HG03439 (cell line): ENCODE data around the gene CAAP1.
"Not testable (repeated sequence)": the region's sequence is repeated elsewhere in the genome, so short reads cannot be mapped to it uniquely, and the experiment has no call there.

Experiments used
- ATAC-seq: cut with Tn5 transposase; IDR thresholded peaks from one replicate; pipeline ENCODE4 v1.9.1; 2021; ENCODE audit warnings: mild to moderate bottlenecking, moderate library complexity; ENCODE audit not compliant: unreplicated experiment

Gene CAAP1

DNA sequence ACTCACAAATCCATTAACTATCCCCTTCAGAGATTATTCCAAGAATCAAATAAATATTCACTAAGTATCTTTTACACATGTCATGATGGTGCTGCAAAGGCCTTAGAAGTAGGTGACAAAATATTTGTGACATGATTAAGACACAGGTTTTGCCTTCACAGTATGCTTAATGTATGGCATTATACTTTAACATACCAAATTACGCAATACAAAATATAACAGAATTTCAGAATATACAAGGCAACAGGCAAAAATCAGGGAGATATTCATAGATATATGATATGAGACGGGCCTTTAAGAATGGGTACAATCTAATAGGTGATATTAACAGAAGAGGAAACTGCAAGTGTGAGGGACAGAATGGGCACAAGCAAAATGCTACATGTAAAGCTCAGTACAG is 41.6 kb downstream of the CAAP1 start:
- no peak for ATAC-seq

DNA sequence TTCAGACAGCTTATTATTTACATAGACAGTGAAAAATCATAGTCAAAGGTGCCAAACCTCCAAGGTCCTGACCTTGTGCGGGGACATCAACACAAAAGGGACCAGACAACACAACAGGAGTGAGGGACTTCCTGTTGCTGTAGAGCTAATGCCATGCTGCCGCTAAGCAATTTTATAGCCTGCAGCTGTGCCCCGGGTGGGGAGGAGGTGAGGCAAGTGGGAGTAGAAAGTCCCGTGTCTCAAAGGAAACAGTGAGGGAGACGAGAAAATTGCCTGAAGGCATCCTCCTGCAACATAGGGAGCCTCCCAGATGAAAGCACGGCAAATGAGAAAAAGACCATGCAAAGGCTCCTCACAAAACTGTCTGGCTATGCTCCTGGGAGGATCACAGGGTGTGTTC is 58.8 kb downstream of the CAAP1 start:
- no peak for ATAC-seq

GRCh38 chr9:26828391-26828955 is 64.1 kb downstream of the CAAP1 start:
- not testable (repeated sequence) for ATAC-seq

DNA sequence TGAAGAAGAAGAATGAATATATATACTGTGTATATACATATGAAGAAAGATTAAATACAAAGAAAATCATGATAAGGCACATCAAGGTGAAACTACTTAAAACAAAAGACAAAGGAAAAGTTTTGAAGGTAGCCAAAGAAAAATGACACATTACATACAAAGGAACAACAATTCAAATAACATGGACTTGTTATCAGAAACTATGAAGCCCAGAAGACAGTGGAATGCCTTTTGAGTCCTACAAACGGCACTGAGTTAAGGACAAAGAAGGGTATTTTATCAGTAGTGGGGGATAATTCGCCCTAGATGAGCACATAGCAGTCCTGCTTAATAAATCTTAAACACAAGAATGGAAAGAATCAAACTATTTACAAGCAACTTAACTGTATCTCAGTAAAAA is 77.8 kb downstream of the CAAP1 start:
- no peak for ATAC-seq

DNA sequence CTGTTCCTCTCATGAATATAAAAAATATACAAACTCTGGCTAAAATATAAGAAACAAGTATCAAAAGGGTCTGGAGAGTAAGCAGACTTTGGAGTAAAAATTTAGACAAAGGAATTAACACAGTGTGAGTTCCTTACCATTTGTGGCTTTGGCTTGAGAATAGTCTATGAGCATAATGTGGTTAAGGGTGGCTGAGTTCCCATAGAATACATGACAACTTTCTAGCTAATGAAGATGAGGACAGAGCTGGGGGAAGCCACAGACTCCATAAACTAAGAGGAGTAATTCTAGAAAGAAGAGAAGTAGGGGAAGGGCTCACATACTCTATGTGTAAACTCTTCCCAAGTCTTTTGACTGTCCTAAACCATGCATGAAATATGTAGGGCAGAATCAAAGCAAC is 79.4 kb downstream of the CAAP1 start:
- no peak for ATAC-seq

DNA sequence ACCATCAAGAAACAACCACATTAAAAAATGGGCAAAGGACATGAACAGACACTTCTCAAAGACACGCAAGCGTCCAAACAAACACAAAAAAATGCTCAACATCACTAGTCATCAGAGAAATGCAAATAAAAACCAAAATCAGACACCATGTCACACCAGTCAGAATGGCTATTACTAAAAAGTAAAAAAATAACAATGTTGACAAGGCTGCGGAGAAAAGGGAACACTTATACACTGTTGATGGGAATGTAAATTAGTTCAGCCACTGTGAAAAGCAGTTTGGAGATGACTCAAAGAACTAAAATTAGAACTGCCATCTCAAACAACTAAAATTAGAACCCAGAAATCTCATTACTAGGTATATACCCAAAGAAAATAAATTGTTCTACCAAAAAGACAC is 80.4 kb downstream of the CAAP1 start:
- no peak for ATAC-seq

- ATAC-seq: no peak
Measured at GRCh38 chr9:26811106-26811505, 81.5 kb downstream of the CAAP1 start.

DNA sequence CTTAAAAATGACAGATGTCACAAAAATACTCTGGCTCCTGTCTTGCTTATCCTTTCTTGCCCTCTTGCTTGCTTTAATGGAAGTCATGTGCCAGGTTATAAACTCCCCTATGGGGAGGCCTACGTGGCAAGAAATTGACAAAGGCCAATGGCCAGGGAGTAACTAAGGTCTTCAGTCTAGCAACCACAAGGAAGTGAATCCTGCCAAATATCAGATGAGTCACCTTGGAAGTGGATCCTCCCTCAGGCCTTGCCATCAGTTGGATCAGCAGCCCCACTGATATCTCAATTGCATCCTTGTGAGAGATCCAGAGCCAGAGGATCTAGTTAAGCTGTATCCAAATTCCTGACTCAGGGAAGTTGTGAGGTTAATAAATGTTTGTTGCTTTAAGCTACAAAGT is 82.8 kb downstream of the CAAP1 start:
- no peak for ATAC-seq

DNA sequence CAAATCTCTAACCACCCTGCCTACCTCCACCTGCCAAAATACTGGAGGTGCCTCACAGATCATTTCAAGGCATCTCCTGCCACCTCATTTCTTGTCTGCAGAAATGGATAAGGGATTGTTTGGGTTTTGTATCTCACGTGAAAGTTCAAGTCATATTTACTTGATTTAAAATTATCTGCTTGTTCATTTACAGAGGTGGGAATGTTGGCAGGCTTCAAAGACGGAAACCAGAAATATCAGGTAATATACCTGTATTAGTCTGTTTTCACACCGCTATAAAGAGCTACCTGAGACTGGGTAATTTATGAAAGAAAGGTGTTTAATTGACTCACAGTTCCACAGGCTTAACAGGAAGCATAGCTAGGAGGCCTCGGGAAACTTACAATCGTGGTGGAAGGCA is 85.4 kb downstream of the CAAP1 start:
- no peak for ATAC-seq

DNA sequence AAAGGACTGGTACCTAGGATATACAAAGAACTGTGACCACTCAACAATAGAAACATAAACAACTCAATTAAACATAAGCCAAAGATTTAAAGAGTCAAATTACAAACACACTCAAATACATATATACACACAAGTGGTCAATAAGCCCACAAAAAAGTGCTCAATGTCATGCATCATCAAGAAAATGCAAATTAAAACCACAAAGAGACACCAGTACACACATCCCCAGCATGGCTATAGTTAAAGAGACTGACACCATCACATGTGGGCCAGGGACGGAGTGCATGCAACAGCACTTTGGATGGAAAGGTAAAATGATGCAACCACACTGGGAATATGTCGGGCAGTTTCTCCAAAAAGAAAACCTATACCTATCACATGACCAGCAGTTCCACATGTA is 89.7 kb downstream of the CAAP1 start:
- no peak for ATAC-seq

DNA sequence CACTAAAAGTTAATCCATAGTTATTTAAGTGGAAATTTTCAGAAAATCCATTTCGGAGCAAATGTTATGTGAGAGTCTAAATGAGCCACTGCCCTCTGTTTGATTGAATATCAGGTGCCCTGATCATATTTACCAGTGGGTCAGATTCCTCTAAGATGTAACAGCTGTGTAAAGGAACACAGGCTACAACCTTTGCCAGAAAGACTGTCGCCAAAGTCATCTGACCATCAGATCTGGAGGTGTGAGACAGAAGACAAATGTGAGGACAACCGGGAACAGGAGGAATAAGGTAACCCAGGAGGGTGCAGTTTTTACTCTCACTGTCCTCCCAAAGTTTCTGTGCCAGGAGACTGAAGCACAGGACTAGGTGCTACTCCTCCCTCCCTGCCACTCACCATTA is 90.8 kb downstream of the CAAP1 start:
- ATAC-seq: no peak

- no peak for ATAC-seq
Measured at GRCh38 chr9:26800322-26800721, 92.3 kb downstream of the CAAP1 start.

- no peak for ATAC-seq
Measured at GRCh38 chr9:26791274-26791673, 101.3 kb downstream of the CAAP1 start.
